Transverse colon (tissue), 4 donors: ENCODE data around the gene ST6GALNAC5.

Experiments
- CTCF ChIP-seq, 5 experiments: fragments of 200-600 bp in 3 of 5; fragments of 450-650 bp in 2 of 5; sonication (generic) in 3 of 5; IDR thresholded peaks; 1 replicate in 2 of 5; 2 replicates in 3 of 5; pipeline ENCODE4 v1.5.1; 2016 to 2017; ENCODE audit warnings: antibody characterized with exemption in 5 of 5, inconsistent platforms in 3 of 5, mild to moderate bottlenecking in 2 of 5, moderate library complexity in 1 of 5
- EP300 ChIP-seq: sonication (generic); formaldehyde crosslinking; IDR thresholded peaks from one replicate; pipeline ENCODE4 v1.6.1; 2017; ENCODE audit warnings: antibody characterized with exemption, low read depth
- POLR2A ChIP-seq: fragments of 450-650 bp; IDR thresholded peaks from one replicate; pipeline ENCODE4 v1.6.1; 2016; ENCODE audit warnings: antibody characterized with exemption, mild to moderate bottlenecking, moderate library complexity
- POLR2AphosphoS5 ChIP-seq, 3 donors: sonication (generic); formaldehyde crosslinking; IDR thresholded peaks; one replicate each; pipeline ENCODE4 v1.6.1; 2016; ENCODE audit warnings: antibody characterized with exemption in 3 of 3

DNA sequence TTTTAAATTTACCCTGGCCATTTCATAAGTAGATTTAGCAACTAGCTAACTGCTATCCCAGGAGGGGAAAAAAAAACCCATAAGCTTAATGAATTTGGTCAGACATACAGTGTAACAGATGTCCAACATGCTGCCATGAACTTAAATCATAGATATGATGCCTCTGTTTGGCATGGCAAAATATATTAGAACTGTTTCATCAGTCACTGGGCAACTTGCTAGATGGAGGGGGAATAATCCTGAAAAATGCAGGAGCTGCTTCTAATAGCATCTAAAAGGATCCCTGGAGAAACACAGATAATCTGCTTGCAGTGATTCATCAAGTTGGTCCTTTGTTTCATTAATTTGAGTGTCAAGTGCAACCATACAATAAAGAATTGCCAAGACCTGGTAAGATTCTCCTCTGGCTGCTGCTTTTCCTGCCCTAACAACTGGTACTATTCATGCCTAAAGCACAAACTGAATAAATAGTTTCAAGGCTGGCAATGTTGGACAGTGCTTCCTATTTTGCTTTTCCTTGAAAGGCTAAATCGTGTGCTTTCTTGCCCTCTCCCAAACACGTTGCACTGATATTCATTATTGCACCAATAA, 1.5 kb upstream of the ST6GALNAC5 start:
- TF ChIP-seq CTCF (IDR thresholded peaks at IDR 0.05) = no peak
- no peak for TF ChIP-seq POLR2A
- TF ChIP-seq POLR2AphosphoS5 (IDR thresholded peaks at IDR 0.05) = no peak
- TF ChIP-seq EP300 = no peak
